ENCODE data around the gene PSMB7. TPM values are rescaled to one million over a fixed set of nuclear protein-coding genes. Genes with fewer than 3 reads are reported as not detected.

PSMB7 gene
- total RNA-seq, 2 donors from 2014 or later: 150 to 158 TPM

GRCh38 chr9:124355941-124356744, 59.1 kb downstream of the PSMB7 start:
- Histone ChIP-seq H3K27me3 (replicated peaks; ENCODE audit: insufficient read depth) (no peaks in the 10 kb centered on the region), H3K27ac (no peak overlapping the region), H3K4me1 (replicated peaks) (no peaks in the 10 kb centered on the region), H3K4me3 (no peak overlapping the region), H3K9me3 (no peaks in the 10 kb centered on the region), H3K36me3 (peaks cover 0 to 2% of the 10 kb centered on the region in 2 donors)
- no peak for DNase-seq (ENCODE audit: low spot score)
- 81% methylated on average over 15 of the region's 15 CpGs for WGBS
- intact Hi-C loops (cut with DNase I): no loop called here
- TF ChIP-seq POLR2A (IDR thresholded peaks at IDR 0.05) (no peak), POLR2AphosphoS5 (IDR thresholded peaks at IDR 0.05) (no peak)
- TF ChIP-seq, protein P1, sequence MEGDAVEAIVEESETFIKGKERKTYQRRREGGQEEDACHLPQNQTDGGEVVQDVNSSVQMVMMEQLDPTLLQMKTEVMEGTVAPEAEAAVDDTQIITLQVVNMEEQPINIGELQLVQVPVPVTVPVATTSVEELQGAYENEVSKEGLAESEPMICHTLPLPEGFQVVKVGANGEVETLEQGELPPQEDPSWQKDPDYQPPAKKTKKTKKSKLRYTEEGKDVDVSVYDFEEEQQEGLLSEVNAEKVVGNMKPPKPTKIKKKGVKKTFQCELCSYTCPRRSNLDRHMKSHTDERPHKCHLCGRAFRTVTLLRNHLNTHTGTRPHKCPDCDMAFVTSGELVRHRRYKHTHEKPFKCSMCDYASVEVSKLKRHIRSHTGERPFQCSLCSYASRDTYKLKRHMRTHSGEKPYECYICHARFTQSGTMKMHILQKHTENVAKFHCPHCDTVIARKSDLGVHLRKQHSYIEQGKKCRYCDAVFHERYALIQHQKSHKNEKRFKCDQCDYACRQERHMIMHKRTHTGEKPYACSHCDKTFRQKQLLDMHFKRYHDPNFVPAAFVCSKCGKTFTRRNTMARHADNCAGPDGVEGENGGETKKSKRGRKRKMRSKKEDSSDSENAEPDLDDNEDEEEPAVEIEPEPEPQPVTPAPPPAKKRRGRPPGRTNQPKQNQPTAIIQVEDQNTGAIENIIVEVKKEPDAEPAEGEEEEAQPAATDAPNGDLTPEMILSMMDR (IDR thresholded peaks at IDR 0.05): no peak

DNA sequence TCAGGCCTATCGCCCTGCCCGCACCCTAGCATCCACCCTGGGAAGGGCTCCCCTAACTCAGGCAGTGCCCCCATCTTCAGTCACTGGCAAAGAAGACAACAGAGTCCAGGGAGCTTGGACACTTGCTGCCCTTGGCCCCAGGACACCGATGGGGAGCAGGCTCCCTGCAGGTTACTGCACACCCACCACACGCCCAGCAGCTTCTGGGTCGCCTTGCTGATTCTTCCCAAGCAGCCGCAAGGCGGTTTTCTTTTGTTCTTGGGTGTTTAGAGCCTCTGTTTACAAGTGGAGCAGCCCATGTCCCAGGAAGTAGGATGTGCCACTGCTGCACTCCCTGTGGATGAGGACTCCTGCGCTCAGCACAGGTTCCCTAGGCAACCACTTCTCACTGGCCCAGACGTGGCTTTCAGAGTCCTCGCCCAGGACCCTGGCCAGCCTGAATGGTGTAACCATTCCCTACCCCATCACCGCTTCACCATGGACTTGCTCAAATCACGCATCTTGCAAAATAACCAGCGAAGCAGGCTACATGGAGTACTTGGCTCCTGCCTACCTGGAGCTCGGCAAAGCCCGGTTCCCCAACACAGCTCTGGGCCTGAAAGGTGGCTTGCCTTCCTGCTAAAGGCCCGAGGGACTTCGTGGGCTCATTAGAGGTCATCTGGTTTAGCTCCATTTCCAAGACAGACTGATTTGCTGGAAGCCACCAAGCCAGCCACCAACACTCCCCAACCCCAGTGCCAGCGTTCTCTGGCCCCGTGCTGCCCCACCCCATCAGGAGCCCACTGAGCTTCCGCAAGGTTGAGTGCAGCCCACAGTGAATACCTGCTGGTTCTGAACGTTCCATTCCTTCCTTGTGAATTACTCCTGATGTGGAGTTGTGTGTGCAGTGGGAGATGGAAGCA, 60.0 kb downstream of the PSMB7 start:
- H3K4me3 ChIP-seq: no peak overlapping the region
- 88% methylated on average over 21 of the region's 21 CpGs for WGBS
- no peak overlapping the region for H3K27ac ChIP-seq
- H3K36me3 ChIP-seq: peaks cover 0 to 7% of the 10 kb centered on the region in 2 donors
- H3K27me3 ChIP-seq (replicated peaks; ENCODE audit: insufficient read depth): no peaks in the 10 kb centered on the region
- H3K9me3 ChIP-seq: no peaks in the 10 kb centered on the region
- DNase-seq (ENCODE audit: low spot score): no peak
- TF ChIP-seq POLR2AphosphoS5 (IDR thresholded peaks at IDR 0.05) (no peak), POLR2A (IDR thresholded peaks at IDR 0.05) (no peak)
- TF ChIP-seq, protein P1 (IDR thresholded peaks at IDR 0.05): no peak
- intact Hi-C loops (cut with DNase I): no loop called here
- no peaks in the 10 kb centered on the region for H3K4me1 ChIP-seq (replicated peaks)

GRCh38 chr9:124354346-124355038, 60.8 kb downstream of the PSMB7 start:
- intact Hi-C loops (cut with DNase I): no loop called here
- WGBS: 90% methylated on average over 15 of the region's 17 CpGs
- TF ChIP-seq POLR2AphosphoS5 (IDR thresholded peaks at IDR 0.05) (no peak), POLR2A (IDR thresholded peaks at IDR 0.05) (no peak)
- TF ChIP-seq, protein P1 (IDR thresholded peaks at IDR 0.05): no peak
- Histone ChIP-seq H3K27me3 (replicated peaks; ENCODE audit: insufficient read depth) (no peaks in the 10 kb centered on the region), H3K36me3 (peaks cover 0 to 7% of the 10 kb centered on the region in 2 donors), H3K4me1 (replicated peaks) (no peaks in the 10 kb centered on the region), H3K9me3 (no peaks in the 10 kb centered on the region), H3K4me3 (no peak overlapping the region), H3K27ac (no peak overlapping the region)
- no peak for DNase-seq (ENCODE audit: low spot score)

- no peak overlapping the region for H3K27ac ChIP-seq
- H3K4me1 ChIP-seq (replicated peaks): no peaks in the 10 kb centered on the region
- H3K4me3 ChIP-seq: no peak overlapping the region
- TF ChIP-seq, protein P1 (IDR thresholded peaks at IDR 0.05): no peak
- TF ChIP-seq POLR2A (IDR thresholded peaks at IDR 0.05) (no peak), POLR2AphosphoS5 (IDR thresholded peaks at IDR 0.05) (no peak)
- H3K36me3 ChIP-seq: peaks cover 0 to 7% of the 10 kb centered on the region in 2 donors
- no peaks in the 10 kb centered on the region for H3K9me3 ChIP-seq
- intact Hi-C loops (cut with DNase I): no loop called here
- H3K27me3 ChIP-seq (replicated peaks; ENCODE audit: insufficient read depth): no peaks in the 10 kb centered on the region
- no peak for DNase-seq (ENCODE audit: low spot score)
- WGBS: 74% methylated on average over 4 of the region's 4 CpGs
Measured at GRCh38 chr9:124353811-124354274, 61.4 kb downstream of the PSMB7 start.
